Upper lobe of left lung (tissue), 4 donors: Measurements from ENCODE around the gene FZD7.

Experiments
- EP300 ChIP-seq, 4 donors: sonication (generic); formaldehyde crosslinking; IDR thresholded peaks; one replicate each; pipeline ENCODE4 v1.5.1; 2017; ENCODE audit warnings: antibody characterized with exemption in 4 of 4, control low read depth in 2 of 4
- POLR2A ChIP-seq, 4 donors: fragments of 450-650 bp; IDR thresholded peaks; one replicate each; pipeline ENCODE4 v1.5.1; 2016 to 2017; ENCODE audit warnings: antibody characterized with exemption in 4 of 4, mild to moderate bottlenecking in 2 of 4
- TF ChIP-seq, protein P1 (sequence below), 6 experiments: fragments of 450-650 bp in 4 of 6; fragments of 200-600 bp in 2 of 6; sonication (generic) in 2 of 6; IDR thresholded peaks; one replicate each; pipeline ENCODE4 v1.5.1; 2016 to 2019; ENCODE audit warnings: antibody characterized with exemption in 6 of 6

GRCh38 chr2:201996006-201996405 is 37.6 kb upstream of the FZD7 start:
- TF ChIP-seq EP300 (IDR thresholded peaks at IDR 0.05) (no peak), POLR2A (IDR thresholded peaks at IDR 0.05) (no peak)
- TF ChIP-seq, protein P1, sequence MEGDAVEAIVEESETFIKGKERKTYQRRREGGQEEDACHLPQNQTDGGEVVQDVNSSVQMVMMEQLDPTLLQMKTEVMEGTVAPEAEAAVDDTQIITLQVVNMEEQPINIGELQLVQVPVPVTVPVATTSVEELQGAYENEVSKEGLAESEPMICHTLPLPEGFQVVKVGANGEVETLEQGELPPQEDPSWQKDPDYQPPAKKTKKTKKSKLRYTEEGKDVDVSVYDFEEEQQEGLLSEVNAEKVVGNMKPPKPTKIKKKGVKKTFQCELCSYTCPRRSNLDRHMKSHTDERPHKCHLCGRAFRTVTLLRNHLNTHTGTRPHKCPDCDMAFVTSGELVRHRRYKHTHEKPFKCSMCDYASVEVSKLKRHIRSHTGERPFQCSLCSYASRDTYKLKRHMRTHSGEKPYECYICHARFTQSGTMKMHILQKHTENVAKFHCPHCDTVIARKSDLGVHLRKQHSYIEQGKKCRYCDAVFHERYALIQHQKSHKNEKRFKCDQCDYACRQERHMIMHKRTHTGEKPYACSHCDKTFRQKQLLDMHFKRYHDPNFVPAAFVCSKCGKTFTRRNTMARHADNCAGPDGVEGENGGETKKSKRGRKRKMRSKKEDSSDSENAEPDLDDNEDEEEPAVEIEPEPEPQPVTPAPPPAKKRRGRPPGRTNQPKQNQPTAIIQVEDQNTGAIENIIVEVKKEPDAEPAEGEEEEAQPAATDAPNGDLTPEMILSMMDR (IDR thresholded peaks at IDR 0.05) = no peak
